Adrenal gland (tissue), 12 donors: ENCODE results near the gene SLC9A4. TPM values are rescaled to one million over a fixed set of nuclear protein-coding genes. Genes with fewer than 3 reads are reported as not detected.
"Not testable (repeated sequence)": the region's sequence is repeated elsewhere in the genome, so short reads cannot be mapped to it uniquely, and the experiment has no call there.

Source experiments
- DNase-seq, 7 donors: peaks; one replicate each; pipeline ENCODE4 v3.0.0-alpha.2; 2019 to 2020
- H3K27ac ChIP-seq, 5 donors: fragments of 200-600 bp; sonication (generic) in 4 of 5; 1 replicate in 3 of 5; 2 replicates in 2 of 5; pipeline versions ENCODE4 v1.5.1 to v1.8.0; 2016 to 2020; ENCODE audit warnings: mild to moderate bottlenecking in 1 of 5
- H3K27me3 ChIP-seq: fragments of 200-600 bp; 2 replicates; pipeline ENCODE4 v1.8.0; 2021
- H3K36me3 ChIP-seq, 2 donors: fragments of 200-600 bp; replicated peaks in 1 of 2; 1 replicate in 1 of 2; 2 replicates in 1 of 2; pipeline versions ENCODE4 v1.5.1 to v1.8.0; 2018 to 2022
- H3K4me1 ChIP-seq, 2 donors: fragments of 200-600 bp; replicated peaks in 1 of 2; 1 replicate in 1 of 2; 2 replicates in 1 of 2; pipeline versions ENCODE4 v1.5.1 to v1.8.0; 2018 to 2021
- H3K4me3 ChIP-seq, 4 donors: fragments of 200-600 bp; sonication (generic) in 3 of 4; one replicate each; pipeline ENCODE4 v1.5.1; 2016 to 2018
- H3K9me3 ChIP-seq, 3 donors: fragments of 200-600 bp; sonication (generic) in 1 of 3; replicated peaks in 1 of 3; 1 replicate in 2 of 3; 2 replicates in 1 of 3; pipeline versions ENCODE4 v1.5.1 to v1.8.0; 2016 to 2021
- CTCF ChIP-seq, 6 experiments: fragments of 450-650 bp in 4 of 6; fragments of 200-600 bp in 2 of 6; sonication (generic) in 1 of 6; IDR thresholded peaks; 1 replicate in 5 of 6; 2 replicates in 1 of 6; pipeline versions ENCODE4 v1.5.1 to v1.8.0; 2016 to 2021; ENCODE audit warnings: antibody characterized with exemption in 6 of 6, mild to moderate bottlenecking in 2 of 6, moderate library complexity in 1 of 6
- POLR2A ChIP-seq, 2 donors: fragments of 450-650 bp; IDR thresholded peaks; one replicate each; pipeline ENCODE4 v1.6.1; 2017; ENCODE audit warnings: antibody characterized with exemption in 2 of 2, mild to moderate bottlenecking in 2 of 2, moderate library complexity in 1 of 2
- WGBS, 4 donors: extraction: QIAGEN DNeasy Blood & Tissue Kit in 2 of 4; methylation state at CpG; one replicate each; pipeline versions ENCODE4 v1.1.5 to v1.1.7; 2013 to 2017; 5-methylcytosine and 5-hydroxymethylcytosine counted together
- intact Hi-C, 2 donors: fragments of 100-400 bp; cut with DNase I; formaldehyde crosslinking; loops; one replicate each; pipeline versions ENCODE4 v1.14.1 to v1.15.0; 2022 to 2023
- polyA plus RNA-seq, 3 donors: library from polyadenylated mRNA; stranded (reverse); fragments of 200-250 nt in 2 of 3; fragments of 350-450 nt in 1 of 3; fragmentation: Illumina TruSeq in 1 of 3; extraction: RNeasy Lipid Tissue Mini Kit (QIAGEN cat#74804) in 1 of 3; gene quantifications; one replicate each; pipeline ENCODE4 v1.2.3, GENCODE V29; 2013 to 2014
- total RNA-seq, 9 donors: library from RNA; depleted of rRNA in 4 of 9; stranded (reverse); fragments of >200 nt in 4 of 9; fragments of 120-200 nt in 1 of 9; fragmentation: NEBNext Ultra II Directional in 1 of 9; extraction: Animal tissue kit (Norgen Biotek cat#: 25700) in 1 of 9; gene quantifications; one replicate each; pipeline versions ENCODE4 v1.1.0 to v1.2.4, GENCODE V29; 2013 to 2023
- donor health status: healthy with polysubstance abuse.
- donor health status: Bipolar disorder and iron deficiency.
- donor health status: DM: yes; HTN: yes; CAD: no.
- donor health status: DM: no; HTN: no; CAD: no.
- donor health status: DM: no; HTN: no; CAD: no.
- donor health status: DM: yes; HTN: yes; CAD: no.

SLC9A4 gene
- total and polyA plus RNA-seq, 12 donors, result 0.17 TPM; not detected in 11

- Histone ChIP-seq H3K9me3 (no peaks in the 10 kb centered on the region), H3K4me3 (no peak overlapping the region), H3K27ac (no peak overlapping the region), H3K4me1 (no peaks in the 10 kb centered on the region), H3K27me3 (no peaks in the 10 kb centered on the region), H3K36me3 (no peaks in the 10 kb centered on the region)
- TF ChIP-seq POLR2A (IDR thresholded peaks at IDR 0.05), result no peak
- intact Hi-C loops, result no loop called here
- no peak for DNase-seq
- 79 to 100% (median 90%) methylated on average over 1 of the region's 1 CpG for WGBS, 4 donors
Observed at GRCh38 chr2:102558463-102558862, 85.4 kb downstream of the SLC9A4 start.

- H3K27ac ChIP-seq, H3K4me3 ChIP-seq, H3K36me3 ChIP-seq, H3K4me1 ChIP-seq, H3K27me3 ChIP-seq, H3K9me3 ChIP-seq, intact Hi-C loops, DNase-seq: not testable (repeated sequence)
- 68 to 100% (median 91%) methylated on average over 1 of the region's 1 CpG for WGBS, 4 donors
Observed at GRCh38 chr2:102562542-102562941, 89.5 kb downstream of the SLC9A4 start.

- 83 to 94% (median 86%) methylated on average over 1 of the region's 1 CpG for WGBS, 4 donors
- no peak for DNase-seq
- no peak overlapping the region for H3K4me3 ChIP-seq
- intact Hi-C loops, result no loop called here
- H3K9me3 ChIP-seq, result no peaks in the 10 kb centered on the region
- no peaks in the 10 kb centered on the region for H3K4me1 ChIP-seq
- H3K27me3 ChIP-seq, result no peaks in the 10 kb centered on the region
- TF ChIP-seq POLR2A (IDR thresholded peaks at IDR 0.05) (no peak), CTCF (IDR thresholded peaks at IDR 0.05) (no peak)
- no peak overlapping the region for H3K27ac ChIP-seq
- H3K36me3 ChIP-seq, result no peaks in the 10 kb centered on the region
Observed at GRCh38 chr2:102575888-102576287, 102.9 kb downstream of the SLC9A4 start.

GRCh38 chr2:102578376-102578775 lies 105.3 kb downstream of the SLC9A4 start:
- no peaks in the 10 kb centered on the region for H3K27me3 ChIP-seq
- no peak for DNase-seq
- no peaks in the 10 kb centered on the region for H3K9me3 ChIP-seq
- no peak for TF ChIP-seq POLR2A (IDR thresholded peaks at IDR 0.05)
- TF ChIP-seq CTCF (IDR thresholded peaks at IDR 0.05), result no peak
- no peak overlapping the region for H3K4me3 ChIP-seq
- 78 to 82% (median 79%) methylated on average over 2 of the region's 2 CpGs for WGBS, 4 donors
- no peaks in the 10 kb centered on the region for H3K4me1 ChIP-seq
- no peaks in the 10 kb centered on the region for H3K36me3 ChIP-seq
- H3K27ac ChIP-seq, result no peak overlapping the region
- intact Hi-C loops, result no loop called here

GRCh38 chr2:102581911-102582310 lies 108.9 kb downstream of the SLC9A4 start:
- Histone ChIP-seq H3K4me3 (no peak overlapping the region), H3K4me1 (no peaks in the 10 kb centered on the region), H3K27me3 (no peaks in the 10 kb centered on the region), H3K27ac (no peak overlapping the region), H3K9me3 (no peaks in the 10 kb centered on the region), H3K36me3 (no peaks in the 10 kb centered on the region)
- DNase-seq, result no peak
- intact Hi-C loops, result no loop called here
- TF ChIP-seq CTCF (IDR thresholded peaks at IDR 0.05) (no peak), POLR2A (IDR thresholded peaks at IDR 0.05) (no peak)
